Middle frontal gyrus (tissue), 1 donor: ENCODE data around the gene GALNT4.
A peak's percentile ranks its signal among the peaks of the same experiment; 100 is the strongest.

ENCODE experiments used
- DNase-seq: peaks from one replicate; pipeline ENCODE4 v3.0.0-alpha.2; 2015; ENCODE audit warnings: low spot score; ENCODE audit errors: extremely low spot score

Gene GALNT4

GRCh38 chr12:89524541-89525304 is at the start of gene GALNT4:
Gene GALNT4 (minus strand): TSS chr12:89524796. CDS start chr12:89524549, 247 bp downstream.
- DNase-seq, result peak; percentile 57

- no peak for DNase-seq
These were observed 48.6 kb upstream of the GALNT4 start for GRCh38 chr12:89573051-89573810.

- DNase-seq, result no peak
These were observed 47.0 kb upstream of the GALNT4 start for GRCh38 chr12:89571491-89572195.

- DNase-seq, result no peak
These were observed 43.9 kb upstream of the GALNT4 start for GRCh38 chr12:89568484-89568883.

- DNase-seq, result no peak
These were observed 43.2 kb upstream of the GALNT4 start for GRCh38 chr12:89567691-89568239.

- no peak for DNase-seq
These were observed 42.0 kb upstream of the GALNT4 start for GRCh38 chr12:89566615-89567014.

GRCh38 chr12:89565002-89565401 is 40.4 kb upstream of the GALNT4 start:
- DNase-seq, result no peak

- DNase-seq, result no peak
These were observed 35.2 kb upstream of the GALNT4 start for GRCh38 chr12:89559753-89560152.

GRCh38 chr12:89556976-89557375 is 32.4 kb upstream of the GALNT4 start:
- DNase-seq, result no peak

- DNase-seq, result no peak
These were observed 27.8 kb upstream of the GALNT4 start for GRCh38 chr12:89552376-89552775.

GRCh38 chr12:89551747-89552146 is 27.2 kb upstream of the GALNT4 start:
- no peak for DNase-seq

- DNase-seq, result no peak
These were observed 22.5 kb upstream of the GALNT4 start for GRCh38 chr12:89547101-89547500.

- DNase-seq, result no peak
These were observed 21.6 kb upstream of the GALNT4 start for GRCh38 chr12:89546151-89546550.

GRCh38 chr12:89544681-89545184 is 20.1 kb upstream of the GALNT4 start:
- DNase-seq, result no peak

GRCh38 chr12:89544022-89544421 is 19.4 kb upstream of the GALNT4 start:
- DNase-seq, result no peak

GRCh38 chr12:89542912-89543592 is 18.5 kb upstream of the GALNT4 start:
- DNase-seq, result no peak

GRCh38 chr12:89542236-89542635 is 17.6 kb upstream of the GALNT4 start:
- DNase-seq, result no peak

- DNase-seq, result no peak
These were observed 16.0 kb upstream of the GALNT4 start for GRCh38 chr12:89540586-89540985.

- no peak for DNase-seq
These were observed 15.0 kb upstream of the GALNT4 start for GRCh38 chr12:89539426-89540223.

GRCh38 chr12:89538897-89539296 is 14.3 kb upstream of the GALNT4 start:
- DNase-seq, result no peak
